HS-27A (cell line): Measurements from ENCODE around the gene ITGA5.

ENCODE experiments used
- DNase-seq: peaks from one replicate; pipeline ENCODE4 v3.0.0-alpha.2; 2012; ENCODE audit warnings: low read depth, missing footprints

The ITGA5 gene

GRCh38 chr12:54352891-54353874 lies 65.9 kb downstream of the ITGA5 start:
- no peak for DNase-seq

GRCh38 chr12:54352022-54352531 lies 67.0 kb downstream of the ITGA5 start:
- no peak for DNase-seq

GRCh38 chr12:54351341-54351740 lies 67.7 kb downstream of the ITGA5 start:
- DNase-seq = no peak

GRCh38 chr12:54350743-54351142 lies 68.3 kb downstream of the ITGA5 start:
- DNase-seq = no peak

GRCh38 chr12:54349679-54350078 lies 69.4 kb downstream of the ITGA5 start:
- DNase-seq = no peak

- no peak for DNase-seq
These were observed 70.0 kb downstream of the ITGA5 start for GRCh38 chr12:54349036-54349435.
